GM15510 (cell line): ENCODE data around the gene TBC1D3B.

Experiments
- POLR2A ChIP-seq: IDR thresholded peaks from 3 replicates; pipeline ENCODE4 v1.6.1; 2011; ENCODE audit warnings: borderline replicate concordance; ENCODE audit not compliant: insufficient read length; ENCODE audit errors: extremely low read depth

Gene TBC1D3B

GRCh38 chr17:36195434-36196130, 19.1 kb upstream of the TBC1D3B start:
- no peak for TF ChIP-seq POLR2A

DNA sequence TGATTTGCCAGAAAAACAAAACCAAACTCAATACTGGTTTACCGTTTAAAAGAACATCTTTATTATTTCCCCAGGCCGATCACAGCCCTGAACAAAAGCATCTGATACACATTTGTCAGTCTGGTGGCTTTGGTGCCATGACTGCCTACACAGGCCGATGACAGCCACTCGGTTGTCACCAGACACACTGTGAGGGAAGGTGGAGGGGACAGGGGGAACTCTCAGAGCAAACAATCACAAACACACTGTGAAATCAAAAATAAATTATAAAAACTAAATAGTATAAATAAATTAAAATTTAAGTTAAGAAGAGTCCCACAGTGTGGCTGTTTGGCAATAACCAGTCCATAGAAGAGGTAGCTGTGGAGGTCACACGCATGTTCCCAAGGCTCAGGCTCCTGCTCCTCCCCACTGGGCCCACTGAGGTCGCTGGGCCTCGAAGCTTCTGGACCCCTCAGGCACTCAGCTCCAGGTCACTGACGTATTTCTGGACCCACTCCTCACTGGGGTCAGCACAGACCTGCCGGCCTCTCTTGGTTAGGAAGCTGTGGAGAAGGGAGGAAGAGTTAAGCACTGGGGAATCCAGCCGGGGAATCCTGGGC, 18.5 kb upstream of the TBC1D3B start:
- peak; percentile 51 for TF ChIP-seq POLR2A

GRCh38 chr17:36193216-36193775, 16.9 kb upstream of the TBC1D3B start:
- TF ChIP-seq POLR2A: no peak

GRCh38 chr17:36188891-36189306, 12.5 kb upstream of the TBC1D3B start:
- TF ChIP-seq POLR2A: no peak

GRCh38 chr17:36185416-36185815, 9.0 kb upstream of the TBC1D3B start:
- TF ChIP-seq POLR2A: no peak

DNA sequence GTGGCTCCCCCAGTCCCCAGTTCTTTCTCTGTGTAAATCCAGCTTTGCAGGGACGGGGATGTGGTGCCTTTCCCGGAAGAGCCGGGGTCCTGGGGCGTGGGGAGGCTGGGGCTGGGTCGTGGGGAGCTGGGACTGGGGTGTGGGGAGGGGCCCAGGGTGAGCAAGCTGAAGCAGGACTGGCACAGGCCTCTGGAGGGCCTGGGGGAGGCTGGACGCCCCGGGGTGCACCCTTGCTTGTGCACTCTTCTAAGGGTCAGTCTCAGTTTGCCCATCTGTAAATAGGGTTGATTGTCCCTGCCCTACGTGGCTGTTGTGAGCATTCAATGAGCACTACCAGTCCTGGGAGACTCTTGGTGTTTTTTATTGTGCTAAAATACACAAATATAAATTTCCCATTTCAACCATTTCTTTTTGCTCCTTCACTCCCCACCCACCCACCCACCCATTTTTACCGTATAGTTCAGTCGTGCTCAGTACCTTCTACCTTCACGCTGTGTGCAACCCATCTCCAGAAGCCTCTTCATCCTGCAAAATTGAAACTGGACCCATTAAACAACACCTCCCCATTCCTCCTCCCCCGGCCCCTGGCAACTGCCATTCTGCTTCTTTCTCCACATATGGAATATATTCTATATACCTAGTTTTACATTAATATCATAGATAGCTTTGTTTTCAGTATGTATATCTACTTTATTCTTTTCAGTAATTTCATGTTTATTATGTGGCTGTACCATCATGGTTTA, 7.8 kb upstream of the TBC1D3B start:
- TF ChIP-seq POLR2A: no peak

DNA sequence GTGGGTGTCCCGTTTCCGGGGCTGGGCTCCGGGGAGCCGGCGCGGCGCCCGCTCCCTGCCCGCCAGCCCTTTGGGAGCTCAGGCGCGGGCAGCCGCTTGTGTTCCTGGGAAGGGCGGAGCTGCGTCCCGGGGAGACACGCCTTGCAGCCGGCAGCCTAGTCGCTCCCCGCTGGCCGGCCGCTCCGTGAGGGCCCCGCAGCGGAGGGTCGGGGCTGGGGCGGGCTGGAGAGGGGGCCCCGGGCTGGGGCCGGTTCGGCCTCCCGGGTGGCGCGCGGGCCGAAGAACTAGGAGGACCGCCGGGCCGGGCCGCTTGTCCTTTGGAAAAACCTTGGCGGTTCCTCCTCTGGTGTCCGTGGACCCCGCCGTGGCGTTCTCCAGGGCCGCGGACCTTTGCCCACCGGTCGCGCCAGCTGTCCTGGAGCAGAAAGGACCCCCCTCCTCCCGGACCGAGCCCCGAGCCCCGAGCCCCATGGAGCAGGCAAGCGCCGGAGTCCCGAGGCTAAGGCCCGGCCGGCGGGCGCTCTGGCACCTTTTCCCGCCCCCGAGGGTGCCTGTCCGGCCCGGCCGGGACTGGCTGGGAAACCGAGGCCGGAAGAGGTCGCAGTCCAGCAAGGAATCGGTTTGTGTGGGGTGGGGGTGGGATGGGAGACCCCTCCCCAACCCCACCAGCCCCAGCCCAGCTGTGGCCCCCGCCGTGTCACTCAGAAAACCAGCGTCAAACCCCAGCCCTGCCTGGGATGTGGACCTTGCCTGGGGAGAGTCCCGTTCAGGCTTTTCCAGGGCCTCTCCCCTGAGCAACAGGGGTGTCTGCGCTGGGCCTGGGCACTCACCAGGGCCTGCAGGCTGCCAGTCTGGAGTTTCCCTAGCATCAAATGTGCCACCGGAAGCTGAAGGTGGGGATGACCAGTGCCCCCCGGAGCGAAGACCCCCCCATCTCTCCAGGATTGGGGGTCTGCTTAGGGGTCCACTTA, 6.8 kb upstream of the TBC1D3B start:
- TF ChIP-seq POLR2A: peak; percentile 32

- TF ChIP-seq POLR2A: no peak
Measured at GRCh38 chr17:36182176-36183000, 6.0 kb upstream of the TBC1D3B start.

GRCh38 chr17:36153895-36154610, 22.4 kb downstream of the TBC1D3B start:
- no peak for TF ChIP-seq POLR2A

DNA sequence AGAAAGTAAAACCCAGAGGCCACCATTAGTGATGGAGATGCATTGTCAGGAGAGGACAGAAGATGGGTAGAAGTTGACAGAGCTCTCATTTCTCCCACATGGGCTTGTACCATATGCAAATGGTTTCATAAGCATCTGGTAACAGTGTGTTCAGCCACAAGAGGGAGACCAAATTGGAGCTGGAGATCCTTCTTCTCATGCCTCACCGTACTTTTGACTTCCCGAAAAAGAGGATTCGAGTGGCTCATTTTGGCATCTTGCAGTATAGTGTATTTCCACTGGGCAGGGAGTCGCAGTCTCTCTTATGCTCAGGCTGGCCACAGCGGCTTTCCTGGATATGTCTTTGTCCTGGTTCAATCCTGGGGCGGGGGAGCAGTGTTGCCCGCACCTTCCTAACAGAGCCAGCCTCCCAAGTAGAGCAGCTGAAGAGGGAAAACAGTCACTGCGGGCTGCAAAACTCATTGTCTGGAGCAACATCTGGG, 23.8 kb downstream of the TBC1D3B start:
- no peak for TF ChIP-seq POLR2A

- no peak for TF ChIP-seq POLR2A
Measured at GRCh38 chr17:36151891-36152638, 24.4 kb downstream of the TBC1D3B start.

GRCh38 chr17:36149296-36149820, 27.1 kb downstream of the TBC1D3B start:
- TF ChIP-seq POLR2A: no peak
